SH-SY5Y (cell line): ENCODE data around the gene OR52I1.

ENCODE experiments used
- GATA2 ChIP-seq: IDR thresholded peaks from 2 replicates; pipeline ENCODE4 v1.6.1; 2011; ENCODE audit warnings: mild to moderate bottlenecking, low read depth, low read length
- GATA3 ChIP-seq: IDR thresholded peaks from 2 replicates; pipeline ENCODE4 v1.6.1; 2011; ENCODE audit warnings: low read depth, mild to moderate bottlenecking, low read length, moderate library complexity

DNA sequence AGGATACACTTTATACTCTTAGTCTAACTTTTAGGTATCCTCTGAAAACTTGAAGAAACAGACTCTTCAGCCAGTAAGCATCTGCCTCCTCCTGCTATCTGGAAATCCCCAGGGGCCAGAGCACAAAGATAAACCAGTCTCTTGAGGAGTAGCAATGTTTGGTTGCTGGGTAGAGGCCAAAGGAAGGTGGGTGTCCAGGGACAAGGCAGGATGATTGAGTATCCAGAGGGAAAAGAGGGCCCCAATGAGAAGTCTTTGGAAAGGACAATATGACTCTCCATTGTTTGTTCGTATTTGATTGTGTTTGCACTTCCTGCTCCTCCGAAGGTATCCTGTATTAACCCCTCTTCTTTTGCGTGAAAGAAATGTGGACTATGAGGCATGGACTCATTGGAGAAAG lies 4.8 kb upstream of the OR52I1 start:
- no peak for TF ChIP-seq GATA2
- no peak for TF ChIP-seq GATA3
